DMS114 treated with DMSO at 0.1 percent for 48 hours (cell line): Measurements from ENCODE around the gene RGS7BP.
A peak's percentile ranks its signal among the peaks of the same experiment; 100 is the strongest.
"Not testable (repeated sequence)": the region's sequence is repeated elsewhere in the genome, so short reads cannot be mapped to it uniquely, and the experiment has no call there.

Source experiments
- DNase-seq: peaks from one replicate; lab custom pipeline; 2025; ENCODE audit not compliant: unreplicated experiment; lab: John Stamatoyannopoulos, UW

RGS7BP gene

DNA sequence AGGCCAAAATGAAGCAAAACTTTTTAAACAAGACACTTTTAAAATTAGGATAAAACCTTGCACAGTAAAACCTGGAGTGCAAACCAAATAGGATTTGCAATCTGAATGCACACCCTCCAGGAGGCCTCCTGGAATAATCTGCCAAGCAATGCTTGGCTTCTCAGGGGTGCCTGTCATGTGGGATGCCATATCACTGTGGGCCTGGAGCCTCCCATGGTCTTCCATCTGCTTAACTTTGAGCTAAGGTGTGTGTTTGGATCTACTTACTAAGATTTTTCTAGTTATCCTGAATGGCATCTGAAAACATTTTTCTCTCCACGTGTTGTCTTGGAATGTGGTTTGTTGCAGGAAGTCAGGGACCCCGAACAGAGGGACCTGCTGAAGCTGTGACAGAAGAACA, 52.1 kb downstream of the RGS7BP start:
- DNase-seq: no peak

DNA sequence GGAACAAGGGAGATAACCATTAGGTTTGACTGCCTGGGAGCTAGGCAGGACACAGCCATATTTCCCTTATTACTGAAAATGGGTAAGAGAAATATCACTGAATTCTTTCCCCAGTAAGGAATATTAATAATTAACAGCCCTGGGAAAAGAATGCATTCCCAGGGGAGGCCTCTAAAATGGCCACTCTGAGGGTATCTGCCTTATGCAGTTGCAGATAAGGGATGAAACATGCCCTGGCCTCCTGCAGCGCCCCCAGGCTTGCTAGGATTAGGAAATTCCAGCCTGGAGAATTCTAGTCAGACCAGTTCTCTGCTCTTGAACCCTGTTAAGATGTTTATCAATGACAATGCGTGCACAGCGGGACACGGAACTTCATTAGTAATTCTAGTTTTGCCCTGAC, 52.8 kb downstream of the RGS7BP start:
- not testable (repeated sequence) for DNase-seq

DNA sequence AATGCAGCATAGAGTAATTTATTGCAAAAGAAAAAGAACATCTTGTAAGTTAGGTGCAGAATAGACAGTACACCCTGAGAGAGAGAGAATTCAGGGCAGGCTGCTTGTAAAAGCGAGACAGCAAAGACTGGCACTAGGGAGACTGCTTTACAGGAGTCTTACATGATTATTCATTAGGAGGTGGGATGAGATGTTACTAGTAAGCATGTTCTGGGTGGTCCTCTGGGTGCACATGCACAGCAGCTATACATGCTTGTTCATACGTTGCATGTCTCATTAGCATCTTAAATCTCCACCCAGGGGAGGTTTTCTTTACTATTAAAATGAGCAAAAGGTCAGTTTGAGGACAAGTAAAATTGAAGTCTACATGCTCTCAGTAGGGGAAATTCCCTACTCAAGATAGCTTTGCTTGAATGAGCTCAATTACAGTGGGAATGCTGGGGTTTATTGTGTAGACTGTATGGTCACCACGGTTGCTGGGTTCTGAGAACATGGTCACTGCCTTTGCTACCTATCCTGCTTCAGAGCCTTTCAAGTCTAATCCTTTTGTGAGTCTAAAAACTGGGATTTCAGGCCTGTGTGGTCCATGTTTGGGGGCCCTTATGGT, 60.6 kb downstream of the RGS7BP start:
- DNase-seq: no peak

DNA sequence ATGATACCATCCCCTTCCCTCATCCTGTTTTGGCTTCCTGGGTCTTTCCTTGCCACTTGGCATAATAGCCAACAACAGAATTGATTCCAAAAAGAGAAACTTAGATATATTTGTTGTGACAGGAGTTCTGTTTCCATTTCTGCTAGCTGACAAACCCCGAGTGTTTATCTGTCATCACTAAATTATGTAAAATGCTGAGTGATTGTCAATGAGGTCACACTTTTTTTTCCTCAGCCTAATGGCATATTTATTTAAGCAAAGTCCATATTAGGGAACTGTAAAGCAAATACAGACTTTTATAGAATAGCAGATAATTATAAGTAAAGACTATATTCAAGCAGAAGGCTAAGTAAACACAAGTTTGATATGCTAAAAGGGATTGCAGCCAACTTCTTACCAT, 64.0 kb downstream of the RGS7BP start:
- DNase-seq: no peak

DNA sequence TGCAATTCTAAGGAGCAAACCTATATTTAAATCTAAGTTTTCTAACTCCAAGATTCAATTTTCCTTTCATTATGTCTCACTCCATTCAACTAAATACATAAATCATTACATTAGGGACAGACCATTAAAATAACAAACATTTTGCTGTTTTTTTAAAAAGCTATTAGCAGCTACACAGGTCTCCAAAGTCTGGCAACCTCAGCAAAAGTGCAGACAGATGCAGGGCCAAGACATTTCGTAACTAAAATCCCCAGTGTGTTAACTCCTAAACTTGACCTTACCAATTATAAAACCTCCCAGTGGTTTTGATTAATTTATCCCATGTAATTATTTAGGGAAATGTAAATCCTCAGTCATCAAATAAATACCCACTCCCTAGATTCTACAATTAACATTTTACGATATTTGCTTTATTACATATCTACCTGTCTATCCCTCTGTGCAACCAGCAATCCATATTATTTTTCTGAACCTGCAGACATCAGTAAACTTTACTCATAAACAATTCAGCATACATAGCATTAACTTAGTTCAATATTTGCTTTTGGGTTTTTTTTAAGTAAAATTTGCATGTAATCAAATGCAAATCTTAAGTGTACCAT, 64.7 kb downstream of the RGS7BP start:
- no peak for DNase-seq

DNA sequence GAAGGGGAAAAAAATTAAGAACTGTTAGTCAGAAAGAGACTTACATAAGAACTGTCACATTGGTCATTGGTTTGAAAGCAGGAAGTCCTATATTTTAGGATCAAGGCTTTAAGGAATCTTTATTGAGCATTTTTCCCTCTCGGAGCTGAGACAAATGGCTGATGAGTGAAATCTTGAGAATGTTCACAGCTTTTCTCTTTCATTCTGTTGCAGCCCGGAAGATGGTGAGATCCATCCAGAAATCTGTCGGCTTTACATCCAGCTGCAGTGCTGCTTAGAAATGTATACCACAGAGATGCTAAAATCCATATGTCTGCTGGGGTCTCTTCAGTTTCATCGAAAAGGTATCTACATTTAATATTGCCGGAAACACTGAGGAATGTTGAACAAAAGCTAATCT, 69.7 kb downstream of the RGS7BP start:
- DNase-seq: no peak

DNA sequence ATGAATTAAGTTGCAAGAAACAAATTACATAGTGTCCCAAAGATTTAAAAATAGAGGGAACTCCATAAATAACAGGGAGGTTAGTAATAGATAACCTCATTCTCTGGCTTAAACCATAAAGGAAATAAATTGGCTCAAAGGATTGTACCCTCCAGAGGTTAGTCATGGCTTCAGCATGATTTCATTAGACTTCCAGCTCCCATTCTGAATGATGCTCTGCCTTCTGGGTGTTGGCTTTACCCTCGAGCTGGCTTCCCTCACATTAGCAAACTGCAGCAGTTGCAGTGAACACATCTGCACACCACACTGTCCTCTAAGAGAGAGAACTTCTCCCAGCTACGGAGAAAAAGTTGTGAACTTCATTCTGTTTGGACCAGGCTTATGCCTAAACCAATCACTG, 70.4 kb downstream of the RGS7BP start:
- DNase-seq: no peak

DNA sequence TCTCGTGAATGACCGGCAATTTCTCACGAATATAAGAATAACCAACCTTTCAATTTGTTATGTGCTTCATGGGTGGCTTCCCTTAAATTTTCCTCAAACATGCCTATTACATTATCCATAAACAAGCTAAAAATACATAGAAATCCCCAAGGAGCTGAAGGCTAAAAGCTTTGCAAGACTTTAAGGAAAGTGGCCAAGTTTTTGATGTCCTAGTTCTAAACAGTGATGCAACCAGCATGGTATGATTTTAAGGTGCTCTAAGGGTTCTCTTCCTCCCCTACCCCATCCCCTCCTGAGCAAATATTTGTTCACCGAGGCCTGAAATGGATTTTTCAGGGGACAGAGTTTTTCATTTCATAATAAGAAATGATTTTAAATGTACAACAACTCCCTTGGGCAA, 79.8 kb downstream of the RGS7BP start:
- no peak for DNase-seq

DNA sequence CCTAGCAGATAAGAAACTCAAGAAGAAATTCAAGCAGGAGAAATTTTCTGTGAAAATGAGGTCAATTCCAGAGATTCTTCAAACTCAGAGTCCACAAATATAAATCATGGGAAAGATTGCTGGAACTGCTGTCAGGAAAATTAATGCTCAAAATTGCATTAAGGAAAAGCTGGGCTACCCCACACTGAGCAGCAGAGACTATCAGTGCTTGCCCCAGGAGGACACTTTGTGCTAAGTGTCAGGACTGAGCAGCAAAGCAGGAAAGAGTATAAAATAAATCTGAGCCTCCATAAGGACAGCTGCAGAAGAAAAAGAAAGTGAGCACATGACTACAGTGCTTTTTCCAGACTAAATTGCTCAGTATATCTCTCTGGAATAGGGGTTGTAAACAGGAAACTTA, 81.6 kb downstream of the RGS7BP start:
- DNase-seq: no peak

DNA sequence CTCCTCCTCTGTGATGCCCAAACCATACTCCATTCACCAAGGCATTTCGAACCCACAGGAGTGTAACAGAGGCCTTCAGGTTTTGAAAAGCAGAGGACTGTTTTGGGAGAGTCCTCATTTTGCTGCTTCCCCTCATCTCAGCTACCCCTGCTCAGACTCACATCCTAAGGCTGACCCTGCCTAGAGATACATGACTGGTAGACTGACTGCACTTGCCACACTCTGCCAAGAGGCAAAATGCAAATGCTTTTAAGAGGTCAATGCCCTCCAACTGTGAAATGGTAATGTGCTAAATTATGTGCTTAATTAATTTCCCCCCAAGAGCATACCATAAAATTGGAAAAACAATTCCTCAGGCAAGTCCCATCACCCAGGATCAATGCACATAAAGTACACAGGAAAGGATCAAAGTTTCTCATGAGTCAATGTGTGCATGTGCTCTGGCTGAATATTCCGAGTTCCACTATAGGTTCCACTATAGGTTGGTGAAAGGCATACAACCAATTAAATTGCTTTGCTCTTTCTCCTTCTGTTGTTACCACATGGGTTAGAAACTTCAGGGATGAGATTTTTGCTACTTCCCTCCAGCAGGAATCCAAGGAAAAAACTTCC, 87.0 kb downstream of the RGS7BP start:
- DNase-seq: no peak

DNA sequence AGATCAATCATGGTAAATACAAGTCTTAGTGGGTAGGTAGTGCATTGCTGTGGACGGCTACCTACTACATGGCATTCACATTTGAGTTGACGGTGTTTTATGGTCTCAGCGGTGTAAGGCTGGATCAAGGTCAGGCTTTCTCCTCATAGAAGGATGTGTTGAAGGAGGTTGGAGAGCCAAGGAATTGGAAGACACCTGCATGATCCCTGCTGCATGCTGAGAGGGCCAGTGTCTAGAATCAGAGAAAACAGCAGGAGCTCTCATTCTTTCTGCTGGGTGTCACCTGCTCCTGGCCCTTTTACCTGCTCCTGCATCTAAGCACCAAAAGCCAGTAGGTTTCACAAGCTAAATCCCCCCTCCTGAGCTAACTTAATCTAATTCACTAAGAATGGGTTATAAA, 88.2 kb downstream of the RGS7BP start:
- DNase-seq: no peak

DNA sequence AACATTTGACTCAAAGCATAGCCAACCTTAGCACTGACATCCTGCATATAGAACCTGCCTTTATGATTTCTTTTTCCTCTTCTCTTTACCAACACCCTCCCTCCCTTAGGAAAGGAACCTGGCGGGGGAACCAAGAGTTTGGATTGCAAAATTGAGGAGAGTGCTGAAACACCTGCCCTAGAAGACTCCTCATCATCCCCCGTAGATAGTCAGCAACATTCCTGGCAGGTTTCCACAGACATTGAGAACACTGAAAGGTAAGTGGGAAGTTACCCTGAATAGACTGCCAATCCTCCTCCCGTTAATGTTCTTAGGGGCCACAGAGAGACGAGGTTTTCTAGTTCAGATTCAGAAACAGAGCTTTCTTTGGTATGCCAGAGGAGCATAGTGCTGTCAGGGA, 88.8 kb downstream of the RGS7BP start:
- DNase-seq: no peak

DNA sequence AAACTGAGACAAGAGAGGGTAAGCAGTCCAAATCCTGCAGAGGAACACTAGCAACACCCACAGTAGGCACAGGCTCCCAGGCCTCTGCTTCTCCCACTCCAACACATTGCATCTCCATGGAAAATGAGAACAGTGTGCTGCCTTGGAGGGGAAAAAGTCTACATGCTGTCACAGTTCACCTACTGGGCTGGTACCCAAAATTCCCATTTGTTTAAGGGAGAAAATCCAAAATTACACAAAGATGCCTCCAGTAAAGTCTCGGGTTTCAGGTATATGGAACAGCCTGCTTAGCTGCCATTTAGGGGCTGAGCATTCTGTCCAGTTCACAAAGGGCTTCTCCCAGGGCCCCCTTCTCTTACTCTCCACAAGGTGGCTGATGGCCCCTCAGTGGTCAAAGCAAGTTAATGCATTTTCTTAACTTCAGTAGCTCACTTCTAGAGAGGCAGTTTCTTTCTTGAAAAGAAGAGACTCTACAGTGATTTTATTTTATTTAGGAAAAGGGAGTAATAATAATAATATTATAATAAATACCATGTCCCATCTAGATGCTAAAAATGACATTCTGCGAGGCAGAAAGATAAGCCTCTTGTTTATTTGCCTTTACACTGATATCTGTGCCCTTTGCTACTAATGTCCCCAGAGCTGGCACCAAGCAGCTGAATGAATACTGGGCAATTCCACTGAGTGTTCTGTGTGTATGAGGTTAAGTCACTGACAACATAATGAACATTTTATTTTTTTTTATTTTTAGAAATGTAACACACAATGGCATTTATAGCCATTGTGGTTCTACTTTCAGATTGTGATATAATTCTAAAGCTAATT, 89.4 kb downstream of the RGS7BP start:
- peak; percentile 15 for DNase-seq

DNA sequence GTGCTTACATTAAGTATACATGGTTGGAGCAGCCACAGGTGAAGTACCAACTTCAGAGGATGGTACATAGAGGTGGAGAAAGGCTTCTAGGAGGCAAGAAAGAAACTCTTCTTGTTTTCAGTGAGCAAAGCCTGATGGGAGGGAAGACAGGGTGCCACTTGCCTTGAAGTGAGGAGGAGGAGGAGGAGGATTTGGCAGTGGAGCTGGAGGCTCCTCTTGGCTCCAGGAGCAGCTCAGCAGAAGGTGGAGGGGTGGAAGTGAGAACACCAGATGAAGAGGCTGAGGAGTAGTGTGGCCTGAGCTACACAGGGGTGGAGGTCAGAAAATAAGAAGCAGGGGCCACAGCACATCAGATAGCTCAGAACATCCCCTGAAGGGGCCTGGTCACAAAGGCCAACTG, 93.4 kb downstream of the RGS7BP start:
- DNase-seq: no peak

DNA sequence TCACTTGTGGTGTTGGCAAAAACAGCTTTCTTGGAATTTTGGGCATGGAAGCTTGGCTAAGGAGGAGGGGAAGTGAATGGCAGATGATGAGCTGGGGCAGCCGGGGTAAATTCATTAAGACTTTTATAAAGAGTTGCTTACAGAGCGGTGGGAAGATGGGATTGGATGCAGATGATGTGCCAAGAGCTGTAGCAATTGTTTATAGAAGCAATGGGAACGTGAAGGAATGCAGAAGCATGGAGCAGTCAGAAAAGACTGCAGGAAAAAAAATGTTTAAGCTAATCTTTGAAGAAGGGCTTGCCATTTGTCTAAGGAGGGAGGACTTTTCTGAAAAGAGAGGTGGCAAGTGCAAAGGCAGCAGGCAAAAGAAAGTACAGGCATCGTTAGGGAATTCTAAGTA, 97.9 kb downstream of the RGS7BP start:
- no peak for DNase-seq

DNA sequence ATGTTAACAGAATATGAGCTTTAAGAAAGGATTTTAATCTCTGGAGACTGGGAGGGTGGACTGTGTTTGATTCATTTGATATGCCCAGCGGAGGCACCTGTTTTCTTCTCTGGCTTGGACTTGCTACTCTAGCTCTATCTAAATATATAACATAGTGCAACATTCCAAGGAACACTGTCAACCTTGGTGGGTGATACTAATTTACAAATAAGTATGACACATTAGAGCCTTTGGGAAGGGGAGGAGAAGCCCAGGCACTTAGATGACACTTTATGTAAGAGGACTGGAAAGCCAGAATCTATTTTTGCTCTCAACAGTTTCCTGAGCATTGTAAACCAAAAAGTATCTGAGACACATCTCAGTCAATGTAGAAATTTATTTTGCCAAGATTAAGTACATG, 101.1 kb downstream of the RGS7BP start:
- DNase-seq: no peak

DNA sequence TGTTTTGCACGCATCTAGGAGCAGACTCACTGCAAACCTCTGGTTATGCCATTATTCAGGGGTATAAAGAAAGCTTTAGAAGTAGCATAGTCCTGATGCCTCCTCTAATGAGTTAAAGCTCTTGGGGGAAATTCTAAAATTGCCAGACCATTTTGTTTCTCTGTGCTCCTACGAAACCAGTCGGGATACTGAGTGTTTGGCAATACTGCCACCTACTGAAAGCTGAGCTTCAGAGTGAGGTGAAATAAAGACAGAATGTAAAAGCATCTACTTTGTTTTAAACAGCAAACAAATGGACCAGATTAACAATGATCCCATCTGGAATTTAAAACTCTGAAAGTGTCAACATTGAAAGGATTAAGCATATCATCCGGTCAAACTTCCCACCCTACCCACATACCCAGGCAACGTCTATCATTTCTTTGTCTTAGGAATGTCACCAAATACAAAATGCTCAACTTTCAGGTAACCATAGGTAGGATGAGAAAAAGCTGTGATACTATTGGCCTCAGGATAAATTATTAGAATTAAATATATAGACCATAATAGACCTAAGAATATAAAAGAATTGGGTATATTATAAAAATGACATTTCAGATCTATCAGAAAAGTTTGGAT, 106.6 kb downstream of the RGS7BP start:
- peak; percentile 24 for DNase-seq

DNA sequence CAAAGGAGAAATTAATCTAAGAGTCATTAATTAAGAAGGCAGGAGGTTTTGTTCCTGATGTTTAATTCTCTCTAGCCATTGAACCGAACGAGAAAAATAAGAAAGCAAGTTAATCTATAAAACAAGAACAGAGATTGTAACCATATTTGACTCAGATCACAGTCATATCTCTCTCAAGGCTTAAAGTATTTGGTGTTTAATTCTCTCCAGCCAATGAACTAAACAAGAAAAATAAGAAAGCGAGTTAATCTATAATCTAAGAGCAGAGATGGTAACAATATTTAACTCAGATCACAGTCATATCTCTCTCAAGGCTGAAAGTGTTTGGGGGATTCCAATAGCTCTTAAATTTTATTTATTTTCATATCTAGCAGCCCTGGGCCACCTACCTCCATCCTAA, 110.1 kb downstream of the RGS7BP start:
- DNase-seq: no peak

DNA sequence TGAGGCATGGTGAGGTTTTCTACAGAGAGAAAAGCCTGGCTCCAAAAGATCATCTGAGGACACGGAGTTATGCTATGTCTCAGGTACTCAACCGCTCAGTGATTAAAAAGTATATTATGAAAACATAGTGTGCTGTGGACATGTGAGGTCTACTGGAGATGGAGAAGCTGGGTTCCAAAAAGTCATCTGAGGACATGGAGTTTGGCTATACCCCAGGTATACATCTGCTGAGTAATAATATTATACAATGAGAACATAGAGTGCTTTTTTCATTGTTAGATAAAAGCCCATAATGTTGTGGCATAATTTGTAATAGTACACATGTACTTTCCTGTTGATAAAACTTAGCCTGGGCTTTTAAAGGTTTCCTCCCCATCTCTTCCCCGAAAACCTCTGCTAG, 113.8 kb downstream of the RGS7BP start:
- DNase-seq: no peak

DNA sequence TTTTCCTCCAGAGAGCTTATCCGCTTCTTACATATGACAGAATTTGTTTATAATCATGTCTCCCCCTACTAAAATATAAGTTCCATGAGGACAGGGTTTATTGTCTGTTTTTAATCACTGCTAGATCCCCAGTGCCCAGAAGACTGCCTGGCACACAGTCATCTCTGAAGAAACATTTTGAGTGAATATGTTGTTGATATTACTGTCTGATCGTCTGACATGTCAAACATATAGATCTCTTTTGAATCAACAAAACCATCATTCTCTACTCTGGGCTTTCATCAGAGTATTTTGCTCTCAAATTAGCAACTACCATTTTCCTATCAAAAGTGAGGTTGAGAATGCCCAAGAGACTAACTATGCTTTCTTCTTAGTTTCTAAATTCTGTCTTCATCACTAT, 117.2 kb downstream of the RGS7BP start:
- no peak for DNase-seq

DNA sequence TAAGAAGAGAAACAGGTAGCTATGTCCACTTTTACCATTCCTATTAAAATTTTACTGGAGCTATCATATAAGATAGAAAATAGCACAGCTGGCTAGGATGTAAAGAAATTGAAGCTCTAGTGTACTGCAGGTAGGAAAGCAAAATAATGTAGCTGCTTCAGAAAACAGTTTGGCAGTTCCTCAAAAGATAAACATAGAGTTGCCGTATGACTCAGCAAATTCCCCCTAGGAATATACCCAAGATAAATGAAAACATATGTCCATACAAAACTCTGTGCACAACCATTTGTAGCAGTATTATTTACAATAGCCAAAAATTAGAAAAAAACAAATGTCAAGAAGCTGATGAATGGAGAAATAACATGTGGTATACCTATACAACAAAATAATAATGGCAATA, 119.9 kb downstream of the RGS7BP start:
- no peak for DNase-seq

DNA sequence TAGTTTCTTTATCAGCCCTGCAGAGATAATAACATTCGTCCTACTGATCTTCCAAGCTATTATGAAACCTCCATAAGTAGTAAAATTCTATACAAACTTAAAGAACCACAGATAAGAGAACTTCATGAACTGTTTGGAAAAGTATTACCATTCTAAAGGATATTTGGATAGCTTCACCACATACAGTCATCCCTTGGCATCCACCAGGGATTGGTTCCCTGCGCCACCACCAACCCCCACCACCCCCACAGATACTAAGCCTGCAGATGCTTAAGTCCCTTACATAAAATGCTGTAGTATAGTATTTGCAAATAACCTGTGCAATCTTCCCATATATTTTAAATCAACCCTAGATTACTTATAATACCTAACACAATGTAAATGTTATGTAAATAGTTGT, 123.1 kb downstream of the RGS7BP start:
- DNase-seq: no peak
